GM21526 (cell line): ENCODE measurements around the gene SLC38A7.
"Not testable (repeated sequence)": the region's sequence is repeated elsewhere in the genome, so short reads cannot be mapped to it uniquely, and the experiment has no call there.

Source experiments
- ATAC-seq: cut with Tn5 transposase; IDR thresholded peaks from one replicate; pipeline ENCODE4 v1.9.1; 2021; ENCODE audit warnings: moderate library complexity; ENCODE audit not compliant: unreplicated experiment, low FRiP score

The SLC38A7 gene

DNA sequence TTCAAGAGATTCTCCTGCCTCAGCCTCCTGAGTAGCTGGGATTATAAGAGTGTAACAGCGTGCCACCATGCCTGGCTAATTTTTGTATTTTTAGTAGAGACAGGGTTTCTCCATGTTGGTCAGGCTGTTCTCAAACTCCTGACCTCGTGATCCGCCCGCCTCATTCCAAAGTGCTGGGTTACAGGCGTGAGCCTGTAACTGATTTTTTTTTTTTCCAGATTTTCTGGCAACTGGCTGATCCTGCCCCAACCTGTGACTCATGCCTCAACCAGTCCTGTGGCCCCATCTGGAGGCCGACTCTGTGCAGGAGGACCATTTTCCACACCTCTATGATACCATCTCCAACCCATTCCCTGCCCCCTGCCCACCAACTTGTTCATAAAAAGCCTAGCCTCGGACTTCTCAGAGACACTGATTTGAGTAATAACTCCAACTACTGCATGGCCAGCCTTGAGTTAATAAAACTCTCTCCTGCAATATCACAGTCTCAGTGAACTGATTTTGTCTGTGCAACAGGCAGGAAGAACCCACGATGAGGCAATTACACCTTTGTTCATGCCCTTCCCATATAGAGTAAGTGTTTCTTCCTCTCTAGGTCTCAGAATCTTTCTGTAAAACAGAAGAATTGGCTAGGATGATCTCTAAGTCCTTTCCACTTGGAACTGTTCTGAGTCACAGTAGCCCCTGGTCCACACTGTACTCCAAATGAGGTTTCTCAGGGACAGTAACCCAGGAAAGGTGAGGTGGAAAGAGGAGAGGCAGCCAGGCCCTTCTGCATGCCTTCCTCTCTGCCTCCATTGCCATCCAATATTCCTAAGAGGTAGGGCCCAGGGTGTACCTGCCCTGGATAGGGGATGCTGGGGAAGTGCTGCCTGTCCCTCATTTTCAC, 46.2 kb downstream of the SLC38A7 start:
- ATAC-seq, result no peak

DNA sequence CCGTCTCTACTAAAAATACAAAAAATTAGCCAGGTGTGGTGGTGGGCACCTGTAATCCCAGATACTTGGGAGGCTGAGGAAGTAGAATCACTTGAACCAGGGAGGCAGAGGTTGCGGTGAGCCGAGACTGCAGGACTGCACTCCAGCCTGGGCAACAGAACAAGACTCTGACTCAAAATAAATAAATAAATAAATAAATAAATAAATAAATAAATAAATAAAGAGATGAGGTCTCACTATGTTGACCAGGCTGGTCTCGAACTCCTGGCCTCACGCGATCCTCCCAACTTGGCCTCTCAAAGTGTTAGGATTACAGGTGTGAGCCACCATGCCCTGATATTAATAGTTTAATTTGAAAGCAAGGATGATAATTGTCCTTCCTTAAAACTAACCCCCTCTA, 47.5 kb downstream of the SLC38A7 start:
- ATAC-seq, result not testable (repeated sequence)

DNA sequence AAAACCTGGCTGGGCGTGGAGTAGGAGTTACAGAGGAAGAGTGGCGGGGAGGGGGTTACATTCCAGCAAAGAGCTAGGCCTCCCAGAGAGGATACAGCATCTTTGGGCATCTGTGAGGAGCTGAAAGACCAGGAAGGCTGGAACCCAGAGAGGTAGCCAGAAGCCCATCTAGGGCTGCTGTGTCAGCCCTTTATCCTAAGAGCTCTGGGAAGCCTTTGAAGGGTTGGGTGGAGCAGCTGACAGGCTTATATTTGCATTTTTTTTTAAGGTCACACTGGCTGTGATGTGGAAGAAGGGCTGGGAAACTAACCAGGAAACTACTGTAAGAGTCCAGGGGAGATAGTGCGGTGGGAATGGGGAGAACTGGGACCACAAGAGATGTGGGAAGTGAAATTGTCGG, 48.1 kb downstream of the SLC38A7 start:
- no peak for ATAC-seq

DNA sequence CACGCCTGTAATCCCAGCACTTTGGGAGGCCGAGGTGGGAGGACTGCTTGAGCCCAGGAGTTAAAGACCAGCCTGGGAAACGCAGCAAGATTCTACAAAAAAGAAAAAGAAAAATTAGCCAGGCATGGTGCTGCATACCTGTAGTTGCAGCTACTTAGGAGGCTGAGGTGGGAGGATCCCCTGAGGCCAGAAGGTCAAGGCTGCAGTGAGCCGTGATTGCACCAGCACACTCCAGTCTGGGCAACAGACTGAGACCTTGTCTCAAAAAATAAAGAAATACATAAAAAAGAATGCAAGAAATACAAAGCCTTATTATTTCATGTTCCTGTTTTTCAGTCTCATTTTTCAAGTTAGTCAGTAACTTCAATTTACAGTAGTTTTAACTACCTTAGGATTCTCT, 49.1 kb downstream of the SLC38A7 start:
- ATAC-seq, result no peak

DNA sequence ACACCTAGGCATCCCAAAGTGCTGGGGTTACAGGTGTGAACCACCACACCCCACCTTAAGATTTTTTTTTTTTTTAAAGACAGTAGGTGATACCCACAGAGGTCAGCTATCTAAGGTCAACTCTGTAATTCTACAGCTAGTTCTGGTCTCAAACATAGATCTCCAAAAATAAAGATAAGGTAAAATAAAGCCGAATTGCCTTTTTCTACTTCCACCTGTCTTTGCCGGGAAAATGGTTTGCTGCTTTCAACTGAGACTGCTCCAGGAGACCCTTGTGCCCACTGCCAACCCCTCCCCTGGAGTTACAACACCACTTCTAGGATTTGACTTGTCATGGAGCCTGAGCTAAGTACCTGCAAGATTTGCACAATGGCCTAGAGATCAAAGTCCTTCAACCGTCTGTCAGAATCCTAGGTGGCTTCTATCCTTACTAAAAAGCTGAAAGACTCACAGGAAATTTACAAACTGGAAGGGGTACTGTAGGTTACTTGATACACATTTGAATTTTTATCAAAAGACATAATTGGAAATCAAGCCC, 50.2 kb downstream of the SLC38A7 start:
- no peak for ATAC-seq

DNA sequence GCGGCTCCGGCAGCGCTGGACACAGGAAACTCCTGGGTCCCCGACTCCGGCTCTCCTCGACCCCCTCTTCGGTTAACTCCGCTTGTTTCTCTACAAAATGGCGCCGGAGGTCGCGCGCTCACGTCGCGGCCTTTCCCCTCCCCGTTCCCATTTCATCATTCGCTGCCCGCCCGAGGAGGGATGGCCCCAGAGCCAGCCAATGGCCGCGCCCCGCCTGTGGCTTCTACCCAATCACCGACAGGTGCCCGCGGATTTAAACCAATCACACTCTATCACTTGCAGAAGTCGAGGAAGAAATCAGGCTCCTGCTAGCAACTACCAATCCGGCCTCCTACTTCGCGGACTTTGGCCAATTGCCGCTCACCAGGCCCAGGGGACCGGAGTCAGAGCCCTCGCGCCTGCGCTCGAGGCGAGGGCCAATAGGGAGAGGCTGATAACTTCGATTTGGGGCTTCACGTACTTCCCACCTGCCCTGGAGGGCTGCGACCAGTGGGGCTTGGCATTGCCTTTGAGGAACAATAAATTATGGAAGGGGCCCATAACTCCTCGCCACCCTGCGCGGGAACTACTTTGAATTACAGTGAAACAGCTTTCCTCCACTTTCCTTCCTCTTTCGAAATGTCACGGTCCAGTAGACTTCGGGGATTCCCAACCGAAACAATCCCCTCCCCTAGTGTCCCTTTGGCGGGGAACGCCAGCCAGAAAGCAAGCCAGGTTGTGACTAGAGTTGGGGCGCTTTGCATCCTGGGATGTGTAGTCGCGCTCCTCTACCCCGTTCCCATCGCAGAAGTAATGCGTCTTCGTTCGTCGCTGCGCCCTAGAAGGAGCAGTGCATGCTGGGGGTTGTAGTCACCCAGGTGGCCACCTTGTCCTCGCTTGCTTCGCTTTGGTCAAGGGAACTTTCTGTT, 54.6 kb downstream of the SLC38A7 start, which contains the start of gene CNOT1:
TSS of gene CNOT1 (minus strand) at position 94 of the 908 bp plus-strand sequence. CDS start 30,489 bp downstream, outside the sequence.
- peak; percentile 86 for ATAC-seq

DNA sequence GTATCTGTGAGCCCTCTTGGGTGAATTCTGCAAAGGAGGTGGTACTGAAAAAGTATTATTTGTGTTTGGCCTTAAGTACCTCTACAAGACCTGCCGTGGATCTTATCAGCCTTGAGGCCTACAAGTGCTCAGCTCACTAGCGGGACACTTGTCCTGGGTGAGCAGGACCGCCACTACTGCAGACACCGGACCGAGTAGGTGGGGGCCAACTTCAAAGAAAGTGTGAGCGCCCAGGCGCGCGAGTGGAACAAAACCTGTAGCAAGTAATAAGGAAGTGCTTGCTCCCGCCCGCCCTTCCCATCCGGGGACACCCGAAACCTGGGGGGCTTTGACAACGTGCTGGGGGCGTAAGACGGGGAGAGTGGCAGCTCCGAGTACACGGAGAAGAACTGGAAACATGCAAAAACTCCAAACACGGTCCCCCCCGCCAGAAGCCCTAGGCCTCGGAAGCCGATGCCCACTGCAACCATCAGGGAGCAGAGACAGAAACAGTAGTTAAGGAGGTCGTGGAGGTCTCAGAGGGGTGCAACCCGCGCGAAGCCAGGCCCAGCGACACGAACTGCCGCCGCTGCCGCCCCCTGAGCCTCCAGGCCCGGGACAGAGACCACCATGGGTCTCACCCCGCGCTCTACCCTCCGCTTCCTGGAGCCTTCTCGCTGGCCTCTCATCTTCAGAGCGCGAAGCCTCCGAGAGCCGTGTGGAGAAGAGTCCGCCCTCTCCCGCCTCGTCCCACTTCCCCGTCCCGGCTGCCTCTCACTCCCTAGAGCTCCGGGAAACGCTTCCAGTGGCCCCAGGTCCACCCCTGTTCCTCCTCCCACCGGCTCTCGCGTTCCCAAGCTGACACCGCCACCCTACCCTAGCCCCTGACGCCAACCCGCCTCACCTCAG, 55.5 kb downstream of the SLC38A7 start:
- ATAC-seq, result peak; percentile 18

DNA sequence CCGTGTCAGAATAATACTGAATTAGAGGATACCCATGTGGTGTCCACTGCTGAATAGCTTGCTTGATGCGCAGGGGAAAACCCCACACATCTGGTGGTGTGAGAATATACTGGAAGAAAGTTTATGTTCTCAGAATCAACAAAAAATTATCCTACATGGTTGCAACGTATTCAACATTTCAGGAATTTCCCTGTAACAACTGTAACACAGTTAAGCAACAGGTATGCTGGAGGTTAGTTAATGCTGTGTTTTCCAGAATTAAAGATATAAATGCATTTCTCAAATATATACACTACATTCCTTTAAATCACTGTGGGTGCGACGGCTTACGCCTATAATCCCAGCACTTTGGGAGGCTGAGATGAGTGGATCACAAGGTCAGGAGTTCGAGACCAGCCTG, 60.4 kb downstream of the SLC38A7 start:
- ATAC-seq, result no peak

DNA sequence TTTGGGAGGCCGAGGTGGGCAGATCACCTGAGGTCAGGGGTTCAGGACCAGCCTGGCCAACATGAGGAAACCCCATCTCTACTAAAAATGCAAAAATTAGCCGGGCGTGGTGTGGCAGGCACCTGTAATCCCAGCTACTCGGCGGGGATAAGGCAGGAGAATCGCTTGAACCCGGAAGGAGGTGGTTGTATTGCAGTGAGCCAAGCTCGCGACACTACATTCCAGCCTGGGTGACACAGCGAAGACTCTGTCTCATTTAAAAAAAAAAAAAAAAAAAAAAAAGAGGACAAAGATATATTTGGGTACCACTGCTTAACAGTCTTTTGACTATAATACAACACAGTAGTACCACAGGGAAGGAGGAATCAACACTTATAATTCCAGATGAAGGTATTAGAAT, 64.2 kb downstream of the SLC38A7 start:
- no peak for ATAC-seq

DNA sequence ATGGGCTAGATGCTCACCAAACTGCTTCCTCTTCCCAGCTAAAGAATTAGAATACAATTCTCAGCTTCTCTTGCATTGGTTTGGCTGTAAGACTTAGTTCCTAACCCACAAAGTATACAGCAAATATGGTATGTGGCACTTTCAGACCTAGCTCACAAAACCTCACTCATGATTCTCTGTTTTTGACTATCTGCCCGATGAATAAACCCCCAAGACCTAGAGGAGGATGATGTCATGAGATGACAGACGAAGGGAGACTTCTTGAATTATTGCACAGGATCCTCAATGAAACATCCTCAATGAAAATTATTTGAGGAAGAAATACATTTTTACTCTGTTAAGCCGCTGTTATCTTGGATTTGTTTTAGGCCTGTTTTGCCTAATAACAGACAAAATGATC, 69.3 kb downstream of the SLC38A7 start:
- no peak for ATAC-seq
